Activated CD4-positive, alpha-beta T cell treated with anti-CD3 and anti-CD28 coated beads, Interleukin-2, Interleukin-4, amounts not matched to agents 100 ng/mL and 50 ng/mL, durations not matched to agents 16 hours and 8 hours (primary cell): ENCODE measurements around the gene RFWD3.

Source experiments
- DNase-seq: peaks from one replicate; pipeline ENCODE4 v3.0.0-alpha.2; 2020; ENCODE audit warnings: low spot score

Gene RFWD3

DNA sequence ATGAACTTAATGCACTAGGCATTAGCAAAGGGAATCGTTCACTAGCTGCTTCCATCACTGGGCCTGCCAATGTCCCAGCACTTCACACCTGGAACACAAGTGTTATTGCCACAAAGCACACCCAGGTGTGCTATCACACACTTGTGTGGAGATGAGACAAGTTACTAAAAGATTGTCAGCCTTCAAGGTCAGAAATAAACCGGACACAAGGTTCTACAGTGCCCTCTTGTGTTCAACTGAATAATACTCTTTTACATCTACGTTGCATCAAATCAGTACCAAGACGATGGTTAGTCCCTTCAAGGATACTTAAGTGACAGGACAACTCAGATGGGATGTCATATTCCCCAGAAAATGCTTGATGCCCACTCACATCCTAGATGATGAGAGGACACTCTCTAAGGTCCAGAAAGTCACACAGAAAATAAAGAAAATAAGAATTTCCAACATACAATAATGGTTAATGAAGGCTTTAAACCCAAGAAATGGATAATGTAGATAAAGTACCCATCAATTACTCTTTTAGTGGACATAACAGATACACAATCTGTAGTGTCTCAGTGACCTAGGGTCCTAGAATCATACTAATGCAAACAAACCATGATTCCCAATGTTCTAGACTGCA is 43.4 kb downstream of the RFWD3 start:
- peak; percentile 41 for DNase-seq

DNA sequence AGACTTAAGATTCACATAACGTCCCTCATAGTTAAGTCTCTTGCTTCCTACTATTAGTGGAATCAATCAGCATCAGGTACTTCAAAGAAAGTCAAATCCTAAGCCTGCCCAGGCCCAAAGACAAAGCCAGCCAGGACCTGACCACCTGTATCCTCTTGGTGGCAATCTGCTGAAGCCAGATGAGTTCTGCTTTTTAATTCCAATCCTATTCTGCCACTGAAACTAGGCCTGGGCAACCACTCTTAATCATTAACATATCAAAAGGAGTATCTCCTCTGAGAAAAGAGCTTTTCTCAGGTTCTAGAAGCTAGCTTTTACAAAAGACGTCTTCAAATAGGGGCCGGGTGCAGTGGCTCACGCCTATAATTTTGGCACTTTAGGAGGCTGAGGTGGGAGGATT is 44.7 kb downstream of the RFWD3 start:
- no peak for DNase-seq

DNA sequence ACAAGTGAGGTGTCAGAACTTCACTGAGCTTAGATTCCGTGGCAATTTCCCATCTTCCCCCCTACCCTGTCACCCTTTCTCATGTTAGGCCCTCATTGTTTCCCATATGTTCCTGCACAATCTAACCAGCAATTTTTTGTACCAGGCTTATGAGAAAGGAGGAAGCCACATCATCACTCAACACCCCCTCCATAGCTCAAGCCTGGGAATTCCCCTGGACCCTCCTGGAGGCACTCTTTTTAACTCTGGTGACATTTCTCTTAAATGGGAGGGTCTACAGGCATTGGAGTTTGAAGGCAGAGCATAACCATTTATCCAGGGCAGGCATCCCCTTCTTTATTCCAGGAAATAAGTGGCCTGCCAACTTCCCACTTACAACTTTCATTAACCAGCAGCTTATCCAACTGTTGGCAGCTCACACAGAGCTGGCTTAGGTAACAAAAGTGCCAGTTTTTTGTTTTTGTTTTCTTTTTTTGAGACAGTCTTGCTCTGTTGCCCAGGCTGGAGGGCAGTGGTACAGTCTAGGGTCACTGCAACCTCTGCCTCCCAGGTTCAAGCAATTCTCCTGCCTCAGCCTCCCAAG is 49.4 kb downstream of the RFWD3 start:
- no peak for DNase-seq

GRCh38 chr16:74611721-74612120 is 55.0 kb downstream of the RFWD3 start:
- no peak for DNase-seq

DNA sequence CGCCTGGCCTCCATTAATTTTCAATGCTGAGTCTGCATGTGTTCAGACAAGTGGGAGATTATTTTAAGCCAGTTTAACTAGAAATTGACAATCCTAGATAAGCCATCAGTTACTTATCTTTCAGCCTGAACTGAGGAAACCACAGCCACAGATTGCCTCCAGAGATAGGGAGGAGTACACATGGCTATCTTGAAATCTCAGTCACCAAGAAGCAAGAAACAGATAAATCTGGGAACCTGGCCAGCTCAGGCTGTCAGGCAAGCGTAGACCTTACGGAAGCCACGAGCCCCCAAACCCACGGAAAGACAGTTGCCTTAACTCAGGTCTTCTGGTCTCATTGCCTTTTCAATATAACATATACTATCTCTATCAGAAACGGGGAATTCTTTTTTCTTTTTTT is 57.7 kb downstream of the RFWD3 start:
- peak; percentile 59 for DNase-seq

- DNase-seq, result no peak
Observed at GRCh38 chr16:74608381-74608780, 58.3 kb downstream of the RFWD3 start.

GRCh38 chr16:74607962-74608356 is 58.7 kb downstream of the RFWD3 start:
- DNase-seq, result no peak

DNA sequence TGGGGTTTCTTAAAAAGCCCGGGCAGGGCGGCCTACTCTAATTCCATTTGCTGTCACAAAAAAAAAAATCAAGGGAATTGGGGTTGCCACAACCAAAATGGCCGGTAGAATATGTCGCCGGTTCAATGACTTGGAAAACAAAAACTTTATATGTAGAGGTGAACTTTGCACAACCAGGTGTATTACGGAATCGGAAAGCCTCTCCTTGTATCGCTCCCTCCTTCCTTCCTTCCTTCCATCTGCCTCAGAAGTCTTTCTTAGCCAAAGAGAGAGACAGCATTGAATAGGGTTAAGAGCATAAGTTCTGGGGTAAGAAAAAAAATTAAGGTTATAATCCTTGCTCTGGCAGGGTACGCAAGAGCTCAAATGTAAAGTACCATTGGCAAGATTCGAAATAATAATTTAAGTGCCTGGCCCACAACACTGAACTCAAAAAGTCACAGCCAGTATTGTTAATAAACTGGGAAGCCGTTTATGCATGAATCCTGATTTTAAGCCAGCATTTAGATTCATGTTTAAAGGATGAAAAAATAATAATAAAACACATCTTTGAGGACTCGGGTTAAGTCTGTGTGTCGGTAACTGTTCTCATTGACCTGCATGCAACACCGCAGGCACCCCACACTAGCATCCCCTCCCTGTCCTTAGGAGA is 59.2 kb downstream of the RFWD3 start:
- DNase-seq, result no peak

GRCh38 chr16:74606521-74607309 is 60.0 kb downstream of the RFWD3 start, which contains the start of gene GLG1:
Gene GLG1 (minus strand): TSS chr16:74607114. CDS start chr16:74607094, 20 bp downstream.
- peak; percentile 90 for DNase-seq

DNA sequence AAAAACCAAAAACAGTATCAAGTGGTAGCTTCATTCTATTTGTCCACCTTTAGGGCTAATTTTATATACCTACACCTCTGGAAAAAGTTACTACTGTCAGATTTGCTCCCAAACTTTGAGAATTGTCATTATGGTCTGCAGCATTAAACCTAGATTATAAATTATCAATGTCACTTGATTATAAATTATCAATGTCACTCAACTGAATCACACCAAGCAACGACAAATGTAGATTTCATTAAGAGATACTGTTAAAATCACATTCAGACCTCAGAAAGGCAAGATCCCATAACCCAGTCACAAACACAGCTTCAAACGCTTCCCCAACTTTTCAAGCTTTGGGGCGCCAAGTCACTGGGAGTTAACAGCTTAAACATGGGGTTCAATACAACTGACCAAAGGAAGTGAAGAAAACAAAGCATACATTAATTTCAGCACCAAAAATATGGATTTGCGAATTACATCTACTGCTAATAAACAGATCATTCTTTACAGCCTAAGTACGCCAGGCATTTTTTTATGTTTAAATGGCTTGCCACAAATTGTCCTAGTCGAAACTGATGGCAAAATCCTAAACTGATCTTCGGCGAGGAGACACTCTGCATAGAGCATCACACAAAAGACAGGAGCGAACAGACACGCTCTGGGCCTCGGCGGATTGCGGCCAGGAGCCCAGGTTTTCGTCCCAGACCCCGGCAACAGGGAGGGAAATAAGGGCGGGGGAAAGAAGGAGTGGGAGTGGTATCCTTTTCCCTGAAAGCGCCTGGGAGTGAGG is 60.7 kb downstream of the RFWD3 start:
- DNase-seq, result no peak

DNA sequence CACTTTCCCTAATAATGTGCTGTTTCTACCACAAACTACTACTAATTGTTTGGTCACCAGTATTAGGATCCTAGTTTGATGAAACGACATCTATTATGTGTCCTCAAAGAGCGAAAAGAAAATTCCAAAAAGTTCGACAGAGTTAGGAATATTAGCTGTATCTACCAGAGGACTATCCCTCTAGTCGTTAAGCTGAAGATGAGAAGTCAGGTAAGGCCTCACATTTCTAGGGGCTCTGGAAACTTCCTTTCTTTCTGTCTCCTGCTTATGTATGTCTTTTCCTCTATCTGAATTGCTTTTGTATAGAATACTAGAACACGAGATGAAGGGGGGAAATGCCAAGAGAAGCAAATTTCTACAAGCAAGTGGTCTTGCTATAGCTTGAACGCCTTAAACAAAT is 61.3 kb downstream of the RFWD3 start:
- DNase-seq, result no peak

GRCh38 chr16:74603848-74604247 is 62.8 kb downstream of the RFWD3 start:
- no peak for DNase-seq

DNA sequence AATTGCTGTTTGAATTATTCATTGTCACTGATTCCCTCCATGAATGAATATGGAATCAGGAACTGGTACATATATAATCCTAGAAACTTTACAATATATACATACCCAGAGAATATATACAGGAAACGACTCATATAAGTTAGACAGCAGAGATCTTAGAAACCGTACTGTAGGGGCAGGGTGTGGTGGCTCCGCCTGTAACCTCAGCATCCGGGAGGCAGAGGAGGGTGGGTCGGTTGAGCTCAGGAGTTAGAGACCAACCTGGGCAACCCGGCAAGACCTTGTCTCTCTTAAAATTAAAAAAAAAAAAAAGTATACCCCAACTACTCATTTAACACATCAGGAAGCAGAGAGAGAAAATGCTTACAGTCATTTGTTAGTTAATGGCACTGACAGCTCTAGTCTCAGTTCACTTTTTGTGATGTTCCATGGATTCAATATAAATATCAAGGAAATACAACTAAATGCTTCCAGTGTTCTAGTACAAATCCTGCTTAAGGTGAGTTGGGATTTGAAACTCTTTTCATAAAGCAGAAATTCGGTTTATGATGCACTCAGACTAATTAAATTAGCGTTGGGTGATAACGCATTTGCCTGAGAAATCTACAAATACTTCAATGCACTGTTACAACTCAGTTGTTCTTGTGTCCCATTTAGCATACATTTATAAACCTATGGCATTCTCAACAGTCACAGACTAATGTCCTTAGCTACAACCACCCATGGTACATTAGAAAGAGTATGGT is 65.4 kb downstream of the RFWD3 start:
- DNase-seq, result peak; percentile 68

DNA sequence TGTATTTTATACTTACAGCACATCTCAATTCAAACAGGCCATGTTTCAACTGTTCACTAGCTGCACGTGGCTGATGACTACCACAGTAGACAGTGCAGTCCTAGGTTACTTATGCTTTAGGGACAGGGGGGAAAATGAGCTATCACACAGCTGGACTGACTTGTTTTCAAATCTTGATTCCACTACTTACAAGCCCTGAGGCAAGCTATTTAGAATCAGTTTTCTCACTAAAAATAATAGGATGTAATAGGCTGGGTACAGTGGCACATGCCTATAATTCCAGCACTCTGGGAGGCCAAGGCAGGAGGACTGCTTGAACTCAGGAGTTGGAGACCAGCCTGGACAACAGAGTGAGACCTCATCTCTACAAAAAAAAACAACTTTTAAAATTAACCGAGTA is 70.1 kb downstream of the RFWD3 start:
- DNase-seq, result no peak

- no peak for DNase-seq
Observed at GRCh38 chr16:74592847-74593246, 73.8 kb downstream of the RFWD3 start.

- no peak for DNase-seq
Observed at GRCh38 chr16:74591876-74592650, 74.6 kb downstream of the RFWD3 start.

- DNase-seq, result no peak
Observed at GRCh38 chr16:74586948-74587347, 79.7 kb downstream of the RFWD3 start.

GRCh38 chr16:74585846-74586443 is 80.7 kb downstream of the RFWD3 start:
- DNase-seq, result no peak

DNA sequence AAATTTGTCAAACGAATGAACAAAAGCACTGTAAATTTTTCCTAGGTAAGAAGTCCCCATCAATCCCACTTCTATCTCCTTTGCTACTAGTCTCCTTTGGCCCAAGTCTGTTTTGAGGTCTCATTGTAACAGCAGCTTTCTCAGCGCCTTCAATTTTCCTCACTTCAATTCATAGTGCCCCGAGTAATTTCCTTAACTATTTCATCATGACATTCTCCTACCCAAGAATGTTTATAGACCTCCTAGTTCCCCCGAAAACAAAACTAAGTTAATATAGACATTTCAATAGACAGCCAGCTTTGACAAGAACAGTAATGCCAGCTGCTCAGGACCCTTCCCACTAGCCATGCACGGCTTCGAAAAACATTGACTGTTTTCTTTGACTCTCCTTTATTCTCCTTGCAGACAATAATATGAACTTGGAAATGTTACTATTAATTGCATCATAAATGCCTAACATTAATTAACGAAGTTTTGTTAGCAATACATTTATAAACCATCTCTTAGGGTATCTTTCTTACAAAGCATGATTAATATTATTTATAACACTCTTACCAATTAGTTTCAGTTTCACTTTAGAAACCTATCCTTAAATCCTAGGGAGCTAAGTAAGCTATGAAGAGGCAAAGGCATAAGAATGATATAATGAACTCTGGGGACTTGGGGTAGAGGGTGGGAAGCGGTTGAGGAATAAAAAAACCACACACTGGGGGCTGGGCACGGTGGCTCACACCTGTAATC is 82.6 kb downstream of the RFWD3 start:
- DNase-seq, result no peak
